GM12878 (cell line): ENCODE measurements around the gene TUT4. TPM values are rescaled to one million over a fixed set of nuclear protein-coding genes. Genes with fewer than 3 reads are reported as not detected.

Experiments used
- ATF7 ChIP-seq: fragments of 450-650 bp; IDR thresholded peaks from 2 replicates; pipeline ENCODE4 v1.6.1; 2016; ENCODE audit warnings: low read depth, mild to moderate bottlenecking
- CBX3 ChIP-seq: fragments of 200-600 bp; sonication (generic); IDR thresholded peaks from 2 replicates; pipeline ENCODE4 v1.6.1; 2016; ENCODE audit warnings: low read depth, borderline replicate concordance
- CREB1 ChIP-seq: IDR thresholded peaks from 2 replicates; pipeline ENCODE4 v1.6.1; 2012; ENCODE audit warnings: low read depth, mild to moderate bottlenecking, inconsistent platforms
- GATAD2B ChIP-seq: fragments of 450-650 bp; conservative IDR thresholded peaks from 2 replicates; pipeline ENCODE4 v1.6.1; 2017; ENCODE audit warnings: low read depth, mild to moderate bottlenecking, moderate library complexity
- HDAC6 ChIP-seq: fragments of 200-600 bp; sonication (generic); IDR thresholded peaks from one replicate; pipeline ENCODE4 v1.8.0; 2017; ENCODE audit warnings: antibody characterized with exemption; ENCODE audit not compliant: unreplicated experiment
- HDGF ChIP-seq: fragments of 450-650 bp; IDR thresholded peaks from 2 replicates; pipeline ENCODE4 v1.6.1; 2016; ENCODE audit warnings: antibody characterized with exemption
- HSF1 ChIP-seq: fragments of 150-350 bp; IDR thresholded peaks from 2 replicates; pipeline ENCODE4 v1.6.1; 2014; ENCODE audit warnings: mild to moderate bottlenecking, low read depth, low read length
- MLLT1 ChIP-seq: fragments of 450-650 bp; IDR thresholded peaks from 2 replicates; pipeline ENCODE4 v1.6.1; 2016; ENCODE audit warnings: mild to moderate bottlenecking
- NFIC ChIP-seq: IDR thresholded peaks from 2 replicates; pipeline ENCODE4 v1.6.1; 2012; ENCODE audit warnings: low read depth, mild to moderate bottlenecking, inconsistent platforms, low read length, moderate library complexity
- NR2C1 ChIP-seq: fragments of 450-650 bp; IDR thresholded peaks from 2 replicates; pipeline ENCODE4 v1.6.1; 2017; ENCODE audit warnings: antibody characterized with exemption, mild to moderate bottlenecking, moderate library complexity
- PAX5 ChIP-seq: IDR thresholded peaks from 2 replicates; pipeline ENCODE4 v1.6.1; 2011; ENCODE audit warnings: low read depth, low read length, borderline replicate concordance
- PML ChIP-seq: IDR thresholded peaks from 2 replicates; pipeline ENCODE4 v1.6.1; 2012; ENCODE audit warnings: low read length, inconsistent platforms
- POLR2AphosphoS2 ChIP-seq: IDR thresholded peaks from 2 replicates; pipeline ENCODE4 v1.6.1; 2011; ENCODE audit warnings: low read depth, mild to moderate bottlenecking, low read length, improper control_type of control experiment, moderate library complexity
- RCOR1 ChIP-seq: conservative IDR thresholded peaks from 2 replicates; pipeline ENCODE4 v1.6.1; 2012; ENCODE audit warnings: low read depth, low read length, improper control_type of control experiment
- SMARCA5 ChIP-seq: fragments of 450-650 bp; IDR thresholded peaks from 2 replicates; pipeline ENCODE4 v1.6.1; 2017; ENCODE audit warnings: mild to moderate bottlenecking
- SUPT20H ChIP-seq: IDR thresholded peaks from 2 replicates; pipeline ENCODE4 v1.6.1; 2011; ENCODE audit warnings: low read depth, mild to moderate bottlenecking, low read length, moderate library complexity, borderline replicate concordance; ENCODE audit not compliant: control insufficient read depth
- TCF12 ChIP-seq: IDR thresholded peaks from 2 replicates; pipeline ENCODE4 v1.6.1; 2011; ENCODE audit warnings: low read depth, mild to moderate bottlenecking, low read length
- TCF7 ChIP-seq: IDR thresholded peaks from 2 replicates; pipeline ENCODE4 v1.6.1; 2014; ENCODE audit warnings: antibody characterized with exemption, borderline replicate concordance
- YBX1 ChIP-seq: fragments of 450-650 bp; IDR thresholded peaks from 2 replicates; pipeline ENCODE4 v1.6.1; 2016; ENCODE audit warnings: antibody characterized with exemption
- ZBED1 ChIP-seq: IDR thresholded peaks from 2 replicates; pipeline ENCODE4 v1.6.1; 2016; ENCODE audit warnings: borderline replicate concordance
- ZBTB4 ChIP-seq: fragments of 450-650 bp; formaldehyde crosslinking; IDR thresholded peaks from 2 replicates; pipeline ENCODE4 v1.4.0; 2022; ENCODE audit warnings: mild to moderate bottlenecking, moderate library complexity
- ZNF274 ChIP-seq: IDR thresholded peaks from one replicate; pipeline ENCODE4 v1.8.0; 2011; ENCODE audit not compliant: insufficient read length, insufficient read depth
- polyA plus RNA-seq, 11 experiments: library from polyadenylated mRNA; depleted of rRNA in 4 of 11; unstranded in 6 of 11; stranded (reverse) in 5 of 11; fragments of >200 nt; fragmentation: Nextera tagmentation in 4 of 11; fragmentation: Illumina TruSeq in 1 of 11; extraction: Ambion mirVana in 4 of 11; extraction: Trizol in 1 of 11; gene quantifications; 1 replicate in 1 of 11; 2 replicates in 10 of 11; pipeline versions ENCODE4 v1.2.1 to v1.2.3, GENCODE V29; 2011 to 2016; ENCODE audit warnings: inconsistent platforms in 2 of 11, missing spikeins in 2 of 11, low read depth in 1 of 11
- total RNA-seq, 4 experiments: library from RNA; depleted of rRNA in 3 of 4; stranded (reverse); fragments of >200 nt in 3 of 4; fragmentation: Illumina TruSeq in 1 of 4; extraction: Trizol in 1 of 4; gene quantifications; 2 replicates each; pipeline versions ENCODE4 v1.2.1 to v1.2.3, GENCODE V29; 2013 to 2021
- TF ChIP-seq, protein P1 (sequence below): fragments of 450-650 bp; IDR thresholded peaks from 2 replicates; pipeline ENCODE4 v1.6.1; 2018; ENCODE audit warnings: mild to moderate bottlenecking, low read depth, moderate library complexity; ENCODE audit not compliant: partially characterized antibody

The TUT4 gene
- total and polyA plus RNA-seq, 10 of the 15 experiments (the other 5 are each of a cell fraction or from before 2014, with no cell fraction given) = 9.4 to 40.7 (median 27.6) TPM

- TF ChIP-seq PAX5 (no peak), HSF1 (0 out of 2 replicates have a peak, but pooled peaks have one; percentile 59), YBX1 (no peak), CBX3 (no peak), POLR2AphosphoS2 (peak; percentile 87; the same call in 1 of the 2 replicates), TCF7 (no peak), HDAC6 (no peak), HDGF (no peak), NR2C1 (no peak), PML (peak; percentile 96), ATF7 (peak; percentile 85), CREB1 (peak; percentile 99), SUPT20H (no peak), SMARCA5 (peak; percentile 60; the same call in 1 of the 2 replicates), NFIC (no peak), RCOR1 (no peak), ZBTB4 (CRISPR knock-in tag) (no peak), ZBED1 (peak; percentile 63; the same call in 1 of the 2 replicates), TCF12 (no peak), MLLT1 (peak; percentile 93), GATAD2B (no peak), ZNF274 (no peak)
- TF ChIP-seq, protein P1, sequence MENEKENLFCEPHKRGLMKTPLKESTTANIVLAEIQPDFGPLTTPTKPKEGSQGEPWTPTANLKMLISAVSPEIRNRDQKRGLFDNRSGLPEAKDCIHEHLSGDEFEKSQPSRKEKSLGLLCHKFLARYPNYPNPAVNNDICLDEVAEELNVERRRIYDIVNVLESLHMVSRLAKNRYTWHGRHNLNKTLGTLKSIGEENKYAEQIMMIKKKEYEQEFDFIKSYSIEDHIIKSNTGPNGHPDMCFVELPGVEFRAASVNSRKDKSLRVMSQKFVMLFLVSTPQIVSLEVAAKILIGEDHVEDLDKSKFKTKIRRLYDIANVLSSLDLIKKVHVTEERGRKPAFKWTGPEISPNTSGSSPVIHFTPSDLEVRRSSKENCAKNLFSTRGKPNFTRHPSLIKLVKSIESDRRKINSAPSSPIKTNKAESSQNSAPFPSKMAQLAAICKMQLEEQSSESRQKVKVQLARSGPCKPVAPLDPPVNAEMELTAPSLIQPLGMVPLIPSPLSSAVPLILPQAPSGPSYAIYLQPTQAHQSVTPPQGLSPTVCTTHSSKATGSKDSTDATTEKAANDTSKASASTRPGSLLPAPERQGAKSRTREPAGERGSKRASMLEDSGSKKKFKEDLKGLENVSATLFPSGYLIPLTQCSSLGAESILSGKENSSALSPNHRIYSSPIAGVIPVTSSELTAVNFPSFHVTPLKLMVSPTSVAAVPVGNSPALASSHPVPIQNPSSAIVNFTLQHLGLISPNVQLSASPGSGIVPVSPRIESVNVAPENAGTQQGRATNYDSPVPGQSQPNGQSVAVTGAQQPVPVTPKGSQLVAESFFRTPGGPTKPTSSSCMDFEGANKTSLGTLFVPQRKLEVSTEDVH = peak; percentile 68
These were observed 148.5 kb downstream of the TUT4 start, which contains the start of the genes ORC1 and PRPF38A (continued) for GRCh38 chr1:52404116-52404974.
